ENCODE data around the gene RHBDL2. TPM values are rescaled to one million over a fixed set of nuclear protein-coding genes. Genes with fewer than 3 reads are reported as not detected.

Gene RHBDL2
- total RNA-seq, 1 donor from 2014 or later: not detected

DNA sequence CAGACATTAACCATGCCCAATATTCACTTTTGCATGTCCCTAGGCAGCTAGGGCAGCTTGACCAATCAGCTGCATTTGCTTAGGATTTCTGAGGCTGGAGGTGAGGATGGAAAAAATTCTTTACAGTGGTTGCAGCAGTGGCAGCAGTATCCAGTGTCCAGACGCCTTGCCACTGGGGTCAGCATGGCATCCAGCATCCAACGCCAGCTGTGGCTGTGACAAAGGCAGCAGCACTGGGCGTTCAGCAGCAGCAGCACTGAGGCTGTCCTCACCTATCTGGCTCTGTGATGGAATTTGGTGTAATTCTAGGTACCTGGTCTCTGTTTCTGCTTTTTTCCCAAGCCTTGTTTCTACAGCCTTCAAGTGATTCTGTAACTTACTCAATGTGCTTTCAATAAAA is 15.5 kb downstream of the RHBDL2 start:
- Mint-ChIP-seq H3K36me3 (ENCODE audit: insufficient read depth) (no peaks in the 10 kb centered on the region), H3K4me1 (ENCODE audit: low read depth) (no peaks in the 10 kb centered on the region)

GRCh38 chr1:38925391-38925790 is 16.2 kb downstream of the RHBDL2 start:
- TF ChIP-seq, protein P1, sequence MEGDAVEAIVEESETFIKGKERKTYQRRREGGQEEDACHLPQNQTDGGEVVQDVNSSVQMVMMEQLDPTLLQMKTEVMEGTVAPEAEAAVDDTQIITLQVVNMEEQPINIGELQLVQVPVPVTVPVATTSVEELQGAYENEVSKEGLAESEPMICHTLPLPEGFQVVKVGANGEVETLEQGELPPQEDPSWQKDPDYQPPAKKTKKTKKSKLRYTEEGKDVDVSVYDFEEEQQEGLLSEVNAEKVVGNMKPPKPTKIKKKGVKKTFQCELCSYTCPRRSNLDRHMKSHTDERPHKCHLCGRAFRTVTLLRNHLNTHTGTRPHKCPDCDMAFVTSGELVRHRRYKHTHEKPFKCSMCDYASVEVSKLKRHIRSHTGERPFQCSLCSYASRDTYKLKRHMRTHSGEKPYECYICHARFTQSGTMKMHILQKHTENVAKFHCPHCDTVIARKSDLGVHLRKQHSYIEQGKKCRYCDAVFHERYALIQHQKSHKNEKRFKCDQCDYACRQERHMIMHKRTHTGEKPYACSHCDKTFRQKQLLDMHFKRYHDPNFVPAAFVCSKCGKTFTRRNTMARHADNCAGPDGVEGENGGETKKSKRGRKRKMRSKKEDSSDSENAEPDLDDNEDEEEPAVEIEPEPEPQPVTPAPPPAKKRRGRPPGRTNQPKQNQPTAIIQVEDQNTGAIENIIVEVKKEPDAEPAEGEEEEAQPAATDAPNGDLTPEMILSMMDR (IDR thresholded peaks at IDR 0.05; ENCODE audit: unreplicated experiment): no peak
- H3K27me3 Mint-ChIP-seq: no peaks in the 10 kb centered on the region

More for the DNA sequence above, 15.5 kb downstream of the RHBDL2 start:
- no peaks in the 10 kb centered on the region for H3K9me3 Mint-ChIP-seq (ENCODE audit: low read depth)
- no peak overlapping the region for H3K27ac Mint-ChIP-seq
- H3K4me3 Mint-ChIP-seq (ENCODE audit: low read depth): no peak overlapping the region
- TF ChIP-seq, protein P1 (IDR thresholded peaks at IDR 0.05; ENCODE audit: unreplicated experiment): no peak
- H3K27me3 Mint-ChIP-seq: no peaks in the 10 kb centered on the region
- no peak for DNase-seq (ENCODE audit: low spot score, unreplicated experiment)

GRCh38 chr1:38923607-38924006 is 18.0 kb downstream of the RHBDL2 start:
- Mint-ChIP-seq H3K4me1 (ENCODE audit: low read depth) (no peaks in the 10 kb centered on the region), H3K36me3 (ENCODE audit: insufficient read depth) (no peaks in the 10 kb centered on the region), H3K4me3 (ENCODE audit: low read depth) (no peak overlapping the region), H3K9me3 (ENCODE audit: low read depth) (no peaks in the 10 kb centered on the region), H3K27me3 (peaks cover 3% of the 10 kb centered on the region), H3K27ac (no peak overlapping the region)
- TF ChIP-seq, protein P1 (IDR thresholded peaks at IDR 0.05; ENCODE audit: unreplicated experiment): no peak
- DNase-seq (ENCODE audit: low spot score, unreplicated experiment): no peak

More at GRCh38 chr1:38925391-38925790, 16.2 kb downstream of the RHBDL2 start:
- no peaks in the 10 kb centered on the region for H3K4me1 Mint-ChIP-seq (ENCODE audit: low read depth)
- no peaks in the 10 kb centered on the region for H3K9me3 Mint-ChIP-seq (ENCODE audit: low read depth)
- DNase-seq (ENCODE audit: low spot score, unreplicated experiment): no peak
- H3K27ac Mint-ChIP-seq: no peak overlapping the region
- H3K36me3 Mint-ChIP-seq (ENCODE audit: insufficient read depth): no peaks in the 10 kb centered on the region
- no peak overlapping the region for H3K4me3 Mint-ChIP-seq (ENCODE audit: low read depth)

DNA sequence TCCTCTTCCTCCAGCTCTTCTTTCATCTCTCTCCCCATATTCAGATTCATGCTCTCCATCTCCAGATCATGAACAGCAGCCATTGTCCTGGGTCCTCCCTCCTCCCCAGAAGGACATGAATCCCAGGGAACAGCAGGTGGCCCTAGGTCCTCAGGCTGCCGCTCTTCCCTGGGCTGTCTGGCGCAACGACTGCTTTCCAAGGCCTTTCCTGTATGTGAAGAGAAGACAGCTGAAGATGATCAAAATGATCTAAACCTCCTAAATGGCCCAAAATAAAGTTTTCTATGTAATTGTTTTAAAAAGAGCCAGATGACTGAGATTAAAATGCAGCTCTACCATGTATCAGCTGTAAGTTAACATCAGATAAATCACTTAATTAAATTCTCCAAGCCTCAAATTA is 22.5 kb downstream of the RHBDL2 start:
- Mint-ChIP-seq H3K4me3 (ENCODE audit: low read depth) (no peak overlapping the region), H3K27ac (no peak overlapping the region), H3K4me1 (ENCODE audit: low read depth) (no peaks in the 10 kb centered on the region), H3K27me3 (peaks cover 3% of the 10 kb centered on the region), H3K36me3 (ENCODE audit: insufficient read depth) (peaks cover 1% of the 10 kb centered on the region), H3K9me3 (ENCODE audit: low read depth) (no peaks in the 10 kb centered on the region)
- DNase-seq (ENCODE audit: low spot score, unreplicated experiment): no peak
- TF ChIP-seq, protein P1 (IDR thresholded peaks at IDR 0.05; ENCODE audit: unreplicated experiment): no peak

GRCh38 chr1:38918568-38918967 is 23.1 kb downstream of the RHBDL2 start:
- no peak overlapping the region for H3K4me3 Mint-ChIP-seq (ENCODE audit: low read depth)
- TF ChIP-seq, protein P1 (IDR thresholded peaks at IDR 0.05; ENCODE audit: unreplicated experiment): no peak
- peaks cover 1% of the 10 kb centered on the region for H3K36me3 Mint-ChIP-seq (ENCODE audit: insufficient read depth)
- H3K4me1 Mint-ChIP-seq (ENCODE audit: low read depth): no peaks in the 10 kb centered on the region
- H3K9me3 Mint-ChIP-seq (ENCODE audit: low read depth): no peaks in the 10 kb centered on the region
- H3K27ac Mint-ChIP-seq: no peak overlapping the region
- peaks cover 3% of the 10 kb centered on the region for H3K27me3 Mint-ChIP-seq
- no peak for DNase-seq (ENCODE audit: low spot score, unreplicated experiment)

All from progenitor cell of endocrine pancreas (in vitro differentiated cells).